ENCODE data around the gene PCK1.

GRCh38 chr20:57540890-57541580 is 19.9 kb upstream of the PCK1 start:
- TF ChIP-seq POLR2A (IDR thresholded peaks at IDR 0.05; ENCODE audit: control extremely low read depth in 1 of 2, low read depth in 2 of 2, low read length in 2 of 2) (no peak), RXRA (IDR thresholded peaks at IDR 0.05; ENCODE audit: insufficient read depth, low read depth, low read length) (no peak), EZH2 (IDR thresholded peaks at IDR 0.05; ENCODE audit: low read depth, low read length, severe bottlenecking) (no peak), CTCF (IDR thresholded peaks at IDR 0.05; ENCODE audit: control extremely low read depth in 1 of 3, insufficient read depth in 1 of 3, low read depth in 1 of 3, low read length in 3 of 3) (no peak), KDM1A (IDR thresholded peaks at IDR 0.05; ENCODE audit: borderline replicate concordance, low read length) (no peak), CEBPB (IDR thresholded peaks at IDR 0.05; ENCODE audit: low read depth, low read length) (no peak), HDAC6 (IDR thresholded peaks at IDR 0.05; ENCODE audit: low read depth, low read length) (no peak), KDM5A (IDR thresholded peaks at IDR 0.05; ENCODE audit: low read length) (no peak), SP1 (IDR thresholded peaks at IDR 0.05; ENCODE audit: low read depth, low read length) (no peak), TAF1 (IDR thresholded peaks at IDR 0.05; ENCODE audit: low read depth, low read length) (no peak)

All from H1 (cell line).